GM12878 (cell line): ENCODE results near the gene MYO7A. TPM values are rescaled to one million over a fixed set of nuclear protein-coding genes. Genes with fewer than 3 reads are reported as not detected.

Experiments
- ATAC-seq: fragments of 200-7000 bp; cut with Tn5 transposase; 3 replicates; pipeline ENCODE4 v1.9.1; 2020; ENCODE audit warnings: mild to moderate bottlenecking, moderate library complexity
- BruUV-seq: library from RNA; stranded (reverse); fragments of 400-500 nt; replicated peaks from 2 replicates; lab custom pipeline; 2021; lab: Mats Ljungman, UMichigan
- CTCF ChIA-PET: fragments of 300-600 bp; sonication (Branson Sonifier 250); formaldehyde crosslinking; extraction: SDS; loops from one replicate; lab custom pipeline; 2021; ENCODE audit warnings: inconsistent platforms; lab: Yijun Ruan, JAX
- POLR2A ChIA-PET: fragments of 350-600 bp; formaldehyde crosslinking; extraction: SDS; loops from one replicate; lab custom pipeline; 2021; ENCODE audit warnings: inconsistent platforms; lab: Charles Lee
- RAD21 ChIA-PET: fragments of 300-600 bp; sonication (Branson Sonifier 250); formaldehyde crosslinking; loops from one replicate; lab custom pipeline; 2023; ENCODE audit warnings: antibody characterized with exemption; ENCODE audit not compliant: unreplicated experiment; lab: Charles Lee
- SMC1A ChIA-PET: fragments of 300-600 bp; sonication (Branson Sonifier 250); formaldehyde crosslinking; loops from one replicate; lab custom pipeline; 2023; ENCODE audit not compliant: unreplicated experiment, uncharacterized antibody; lab: Charles Lee
- DNase-seq: peaks from one replicate; pipeline ENCODE4 v3.0.0-alpha.2; 2011; ENCODE audit warnings: low read depth, low spot score
- FAIRE-seq: peaks from 3 replicates; lab custom pipeline; 2011; peaks lifted over from hg19 to GRCh38; lab: Jason Lieb, UNC
- H2AFZ ChIP-seq: 2 replicates; pipeline ENCODE4 v1.6.0; 2011; ENCODE audit warnings: low read depth, low read length, control low read depth; ENCODE audit not compliant: control insufficient read depth
- H3K27ac ChIP-seq: 2 replicates; pipeline ENCODE4 v1.5.1; 2011; ENCODE audit warnings: control low read depth; ENCODE audit not compliant: control insufficient read depth, insufficient read depth
- H3K27me3 ChIP-seq, 2 experiments: replicated peaks in 1 of 2; 2 replicates each; pipeline versions ENCODE4 v1.6.0 to v1.6.1; 2011; ENCODE audit warnings: low read length in 1 of 2; ENCODE audit not compliant: control insufficient read depth in 2 of 2, insufficient read depth in 2 of 2
- H3K36me3 ChIP-seq, 2 experiments: 2 replicates each; pipeline ENCODE4 v1.5.1; 2011; ENCODE audit warnings: low read length in 1 of 2; ENCODE audit not compliant: control insufficient read depth in 2 of 2, insufficient read depth in 2 of 2
- H3K4me1 ChIP-seq: 2 replicates; pipeline ENCODE4 v1.6.1; 2011; ENCODE audit warnings: mild to moderate bottlenecking, low read length, moderate library complexity, mixed read lengths; ENCODE audit not compliant: control insufficient read depth, insufficient read depth
- H3K4me2 ChIP-seq: 2 replicates; pipeline ENCODE4 v1.6.0; 2011; ENCODE audit warnings: control low read depth; ENCODE audit not compliant: control insufficient read depth, insufficient read depth
- H3K4me3 ChIP-seq: fragments of 200-600 bp; sonication (generic); 2 replicates; pipeline ENCODE4 v1.5.1; 2016
- H3K79me2 ChIP-seq: 2 replicates; pipeline ENCODE4 v1.6.0; 2011; ENCODE audit warnings: low read length; ENCODE audit not compliant: control insufficient read depth, insufficient read depth
- H3K9ac ChIP-seq: 2 replicates; pipeline ENCODE4 v1.8.0; 2011; ENCODE audit warnings: low read length, control low read depth, mixed read lengths; ENCODE audit not compliant: control insufficient read depth, insufficient read depth
- H3K9me3 ChIP-seq: replicated peaks from 3 replicates; pipeline ENCODE4 v1.5.1; 2011; ENCODE audit warnings: mild to moderate bottlenecking, low read length; ENCODE audit not compliant: control insufficient read depth, insufficient read depth
- H4K20me1 ChIP-seq: 2 replicates; pipeline ENCODE4 v1.6.0; 2011; ENCODE audit not compliant: control insufficient read depth, insufficient read depth
- CBX3 ChIP-seq: fragments of 200-600 bp; sonication (generic); IDR thresholded peaks from 2 replicates; pipeline ENCODE4 v1.6.1; 2016; ENCODE audit warnings: low read depth, borderline replicate concordance
- CTCF ChIP-seq, 3 experiments: IDR thresholded peaks in 2 of 3; conservative IDR thresholded peaks in 1 of 3; 2 replicates each; pipeline ENCODE4 v1.5.1; 2011; ENCODE audit warnings: low read depth in 3 of 3, low read length in 3 of 3, mild to moderate bottlenecking in 3 of 3, control low read depth in 2 of 3, moderate library complexity in 2 of 3, inconsistent platforms in 1 of 3, mixed read lengths in 1 of 3; ENCODE audit not compliant: control insufficient read depth in 2 of 3, insufficient read depth in 1 of 3; ENCODE audit errors: extremely low read depth in 1 of 3
- EED ChIP-seq: sonication (generic); IDR thresholded peaks from 2 replicates; pipeline ENCODE4 v1.6.1; 2016; ENCODE audit warnings: antibody characterized with exemption, low read depth
- MTA2 ChIP-seq: fragments of 450-650 bp; IDR thresholded peaks from 2 replicates; pipeline ENCODE4 v1.6.1; 2016; ENCODE audit warnings: low read depth, mild to moderate bottlenecking, moderate library complexity
- NBN ChIP-seq: fragments of 450-650 bp; IDR thresholded peaks from 2 replicates; pipeline ENCODE4 v1.6.1; 2016
- NFYB ChIP-seq: IDR thresholded peaks from 2 replicates; pipeline ENCODE4 v1.6.1; 2011; ENCODE audit warnings: low read depth, mild to moderate bottlenecking, low read length, improper control_type of control experiment, moderate library complexity; ENCODE audit not compliant: insufficient read depth
- PAX5 ChIP-seq: IDR thresholded peaks from 2 replicates; pipeline ENCODE4 v1.6.1; 2011; ENCODE audit warnings: low read depth, low read length, borderline replicate concordance
- RAD21 ChIP-seq: IDR thresholded peaks from 2 replicates; pipeline ENCODE4 v1.6.1; 2011; ENCODE audit warnings: mild to moderate bottlenecking, low read depth, low read length, moderate library complexity; ENCODE audit not compliant: insufficient read depth
- SMC3 ChIP-seq: IDR thresholded peaks from 2 replicates; pipeline ENCODE4 v1.6.1; 2011; ENCODE audit warnings: low read length, improper control_type of control experiment, borderline replicate concordance
- WGBS: methylation state at CpG from one replicate; pipeline ENCODE4 v1.1.6; 2016; ENCODE audit warnings: low lambda C conversion rate; ENCODE audit not compliant: insufficient replicate concordance, insufficient coverage; ENCODE audit errors: missing lambda C conversion rate; 5-methylcytosine and 5-hydroxymethylcytosine counted together
- in situ Hi-C: fragments of 300-500 bp; cut with MboI; formaldehyde crosslinking; loops from 9 replicates; pipeline ENCODE4 v1.14.3; 2018; ENCODE audit warnings: mixed read lengths
- intact Hi-C: fragments of 100-400 bp; cut with micrococcal nuclease; formaldehyde crosslinking; loops from one replicate; pipeline ENCODE4 v1.14.2; 2022; ENCODE audit not compliant: unreplicated experiment
- polyA plus RNA-seq, 11 experiments: library from polyadenylated mRNA; depleted of rRNA in 4 of 11; unstranded in 6 of 11; stranded (reverse) in 5 of 11; fragments of >200 nt; fragmentation: Nextera tagmentation in 4 of 11; fragmentation: Illumina TruSeq in 1 of 11; extraction: Ambion mirVana in 4 of 11; extraction: Trizol in 1 of 11; gene quantifications; 1 replicate in 1 of 11; 2 replicates in 10 of 11; pipeline versions ENCODE4 v1.2.1 to v1.2.3, GENCODE V29; 2011 to 2016; ENCODE audit warnings: inconsistent platforms in 2 of 11, missing spikeins in 2 of 11, low read depth in 1 of 11
- total RNA-seq, 4 experiments: library from RNA; depleted of rRNA in 3 of 4; stranded (reverse); fragments of >200 nt in 3 of 4; fragmentation: Illumina TruSeq in 1 of 4; extraction: Trizol in 1 of 4; gene quantifications; 2 replicates each; pipeline versions ENCODE4 v1.2.1 to v1.2.3, GENCODE V29; 2013 to 2021

MYO7A gene
- total and polyA plus RNA-seq, 10 of the 15 experiments (the other 5 are each of a cell fraction or from before 2014, with no cell fraction given), result 0.01 to 0.21 (median 0.04) TPM; not detected in 6

- no peak for ATAC-seq
- FAIRE-seq, result no peak
- Histone ChIP-seq H2AFZ (no peak overlapping the region), H3K9ac (no peak overlapping the region), H3K4me1 (no peaks in the 10 kb centered on the region), H3K79me2 (no peaks in the 10 kb centered on the region), H3K27ac (no peak overlapping the region), H3K9me3 (no peaks in the 10 kb centered on the region), H3K4me3 (no peak overlapping the region), H3K27me3 (no peaks in the 10 kb centered on the region; a peak in 1 of 4 replicates), H3K4me2 (no peak overlapping the region), H3K36me3 (no peaks in the 10 kb centered on the region), H4K20me1 (no peaks in the 10 kb centered on the region)
- CTCF ChIA-PET, result interaction anchor here (0.7 to 3.3 kb wide), 5 partner anchors 10 to 192 kb away, joined by 3 to 12 read pairs (median 5); partner anchors contain the start of genes MYO7A and OMP
- TF ChIP-seq NBN (no peak), PAX5 (no peak)
- SMC1A ChIA-PET, result interaction anchor here (1.2 to 1.5 kb wide), 2 partner anchors 22 to 193 kb away, joined by 3 to 4 read pairs; no protein-coding TSS in a partner anchor
- intact Hi-C loops, result no loop called here
- no peak for DNase-seq
- POLR2A ChIA-PET, result no interaction called here
- no TSS peak for BruUV-seq
- in situ Hi-C loops, result no loop called here
- WGBS, result 49% methylated on average over 17 of the region's 20 CpGs
- RAD21 ChIA-PET, result no interaction called here
These were observed 15.2 kb upstream of the MYO7A start for GRCh38 chr11:77112641-77113381.

GRCh38 chr11:77113382-77114088, 14.5 kb upstream of the MYO7A start:
- no peak overlapping the region for H3K9ac ChIP-seq
- no peak for TF ChIP-seq NFYB
- no peak for TF ChIP-seq CBX3
- TF ChIP-seq SMC3, result peak; percentile 28; the same call in 1 of the 2 replicates
- TF ChIP-seq MTA2, result no peak
- TF ChIP-seq CTCF (IDR thresholded peaks at IDR 0.05 in 2 of 3, conservative IDR thresholded peaks at IDR 0.05 in 1 of 3; ENCODE audit: control insufficient read depth in 2 of 3, extremely low read depth in 1 of 3, insufficient read depth in 1 of 3, low read depth in 3 of 3, low read length in 3 of 3), result peak; percentile 40 to 55 (median 48)
- no peak for TF ChIP-seq EED
- TF ChIP-seq RAD21, result 0 out of 2 replicates have a peak, but pooled peaks have one; percentile 18
- intact Hi-C loops, result no loop called here
- CTCF ChIA-PET, result interaction anchor here (0.7 to 3.3 kb wide), 5 partner anchors 11 to 193 kb away, joined by 3 to 12 read pairs (median 5); partner anchors contain the start of genes MYO7A and OMP
- H3K79me2 ChIP-seq, result no peaks in the 10 kb centered on the region
- no peak overlapping the region for H3K27ac ChIP-seq
- H3K27me3 ChIP-seq, result no peaks in the 10 kb centered on the region; a peak in 1 of 4 replicates
- H3K4me3 ChIP-seq, result no peak overlapping the region
- no peak overlapping the region for H3K4me2 ChIP-seq
- H4K20me1 ChIP-seq, result no peaks in the 10 kb centered on the region
- in situ Hi-C loops, result no loop called here
- ATAC-seq, result peak; percentile 67
- BruUV-seq, result no TSS peak
- POLR2A ChIA-PET, result interaction anchor here (0.6 kb wide), 1 partner anchor 8 kb away, joined by 3 read pairs; no protein-coding TSS in a partner anchor
- no peaks in the 10 kb centered on the region for H3K36me3 ChIP-seq
- H3K4me1 ChIP-seq, result no peaks in the 10 kb centered on the region
- 68% methylated on average over 8 of the region's 8 CpGs for WGBS
- H2AFZ ChIP-seq, result no peak overlapping the region
- DNase-seq, result no peak
- RAD21 ChIA-PET, result no interaction called here
- H3K9me3 ChIP-seq, result no peaks in the 10 kb centered on the region
- FAIRE-seq, result no peak
- SMC1A ChIA-PET, result interaction anchor here (1.2 to 1.5 kb wide), 2 partner anchors 23 to 193 kb away, joined by 3 to 4 read pairs; no protein-coding TSS in a partner anchor
